Esophagus muscularis mucosa (tissue), 4 donors: ENCODE measurements around the gene CD6.

Experiments used
- CTCF ChIP-seq, 3 experiments: fragments of 200-600 bp in 2 of 3; fragments of 450-650 bp in 1 of 3; sonication (generic) in 2 of 3; IDR thresholded peaks; one replicate each; pipeline ENCODE4 v1.5.1; 2017 to 2019; ENCODE audit warnings: antibody characterized with exemption in 3 of 3, mild to moderate bottlenecking in 2 of 3, moderate library complexity in 1 of 3
- EP300 ChIP-seq: sonication (generic); formaldehyde crosslinking; IDR thresholded peaks from one replicate; pipeline ENCODE4 v1.6.1; 2017; ENCODE audit warnings: antibody characterized with exemption
- POLR2A ChIP-seq: fragments of 450-650 bp; IDR thresholded peaks from one replicate; pipeline ENCODE4 v1.6.1; 2017; ENCODE audit warnings: antibody characterized with exemption, moderate library complexity, mild to moderate bottlenecking, low read depth
- POLR2AphosphoS5 ChIP-seq, 2 donors: sonication (generic); formaldehyde crosslinking; IDR thresholded peaks; one replicate each; pipeline ENCODE4 v1.6.1; 2017; ENCODE audit warnings: antibody characterized with exemption in 2 of 2

GRCh38 chr11:61004761-61005181, 33.3 kb downstream of the CD6 start:
- TF ChIP-seq CTCF (IDR thresholded peaks at IDR 0.05) (no peak), POLR2AphosphoS5 (IDR thresholded peaks at IDR 0.05) (no peak), POLR2A (no peak), EP300 (no peak)
